HEK293T (cell line): ENCODE results near the gene OSTF1.

Source experiments
- ARNT ChIP-seq: fragments of 450-650 bp; IDR thresholded peaks from 2 replicates; pipeline ENCODE4 v1.6.1; 2017; ENCODE audit warnings: mild to moderate bottlenecking
- BHLHE40 ChIP-seq: fragments of 450-650 bp; IDR thresholded peaks from 2 replicates; pipeline ENCODE4 v1.6.1; 2016; ENCODE audit warnings: mild to moderate bottlenecking, moderate library complexity, borderline replicate concordance
- FOXM1 ChIP-seq: fragments of 450-650 bp; IDR thresholded peaks from 2 replicates; pipeline ENCODE4 v1.6.1; 2017; ENCODE audit warnings: mild to moderate bottlenecking, borderline replicate concordance
- NFRKB ChIP-seq: fragments of 450-650 bp; IDR thresholded peaks from 2 replicates; pipeline ENCODE4 v1.6.1; 2016; ENCODE audit warnings: mild to moderate bottlenecking, moderate library complexity
- ZNF384 ChIP-seq: fragments of 450-650 bp; IDR thresholded peaks from 2 replicates; pipeline ENCODE4 v1.6.1; 2016

- TF ChIP-seq BHLHE40 = no peak
- TF ChIP-seq ZNF384 = no peak
- no peak for TF ChIP-seq FOXM1
- no peak for TF ChIP-seq NFRKB
- TF ChIP-seq ARNT = no peak
Measured at GRCh38 chr9:75188756-75189155, 100.4 kb downstream of the OSTF1 start.
